ENCODE measurements around the gene GLIS1.

Gene GLIS1

GRCh38 chr1:53608071-53608470 is 130.9 kb downstream of the GLIS1 start:
- ATAC-seq (no peak), DNase-seq (ENCODE audit: low spot score in 2 of 2) (no peak)
- H3K36me3 Mint-ChIP-seq, result no peaks in the 10 kb centered on the region
- peaks cover 21% of the 10 kb centered on the region for H3K9me3 Mint-ChIP-seq
- H3K27ac Mint-ChIP-seq, result no peak overlapping the region
- peaks cover 6% of the 10 kb centered on the region for H3K4me1 Mint-ChIP-seq
- no peak overlapping the region for H3K4me3 Mint-ChIP-seq

DNA sequence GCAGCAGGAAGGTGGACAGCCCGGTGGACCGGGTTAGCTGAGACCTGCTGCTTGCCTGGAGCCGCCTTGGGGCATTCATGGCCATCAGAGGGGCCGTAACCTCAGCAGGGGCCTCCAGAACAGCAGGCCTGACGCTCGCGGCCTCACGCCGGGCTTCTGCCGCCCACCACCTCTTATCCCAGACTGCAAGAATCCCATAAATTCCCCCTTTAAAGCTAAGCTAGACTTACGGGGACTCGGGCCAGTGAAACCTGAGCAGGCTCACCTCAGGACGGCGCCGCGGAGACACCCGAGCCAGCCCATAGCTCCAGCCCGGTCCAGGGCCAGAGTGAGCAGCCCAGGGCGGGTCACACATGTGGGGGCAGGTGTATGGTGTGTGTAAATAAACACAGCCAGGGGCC is 132.3 kb downstream of the GLIS1 start:
- H3K27ac Mint-ChIP-seq, result no peak overlapping the region

GRCh38 chr1:53606197-53606596 is 132.8 kb downstream of the GLIS1 start:
- H3K27ac Mint-ChIP-seq, result no peak overlapping the region

More for the DNA sequence above, 132.3 kb downstream of the GLIS1 start:
- Mint-ChIP-seq H3K4me1 (peaks cover 6% of the 10 kb centered on the region), H3K36me3 (no peaks in the 10 kb centered on the region), H3K9me3 (peaks cover 15% of the 10 kb centered on the region), H3K4me3 (no peak overlapping the region)
- no peak for ATAC-seq
- DNase-seq (ENCODE audit: low spot score in 2 of 2), result no peak

GRCh38 chr1:53605181-53605580 is 133.8 kb downstream of the GLIS1 start:
- H3K9me3 Mint-ChIP-seq, result peaks cover 2% of the 10 kb centered on the region
- H3K4me3 Mint-ChIP-seq, result no peak overlapping the region
- DNase-seq (ENCODE audit: low spot score in 2 of 2) (no peak), ATAC-seq (no peak)
- peaks cover 18% of the 10 kb centered on the region for H3K4me1 Mint-ChIP-seq
- peak overlapping the region; percentile 26 for H3K27ac Mint-ChIP-seq
- no peaks in the 10 kb centered on the region for H3K36me3 Mint-ChIP-seq

More at GRCh38 chr1:53606197-53606596, 132.8 kb downstream of the GLIS1 start:
- ATAC-seq (no peak), DNase-seq (ENCODE audit: low spot score in 2 of 2) (no peak)
- H3K9me3 Mint-ChIP-seq, result peaks cover 11% of the 10 kb centered on the region
- H3K36me3 Mint-ChIP-seq, result no peaks in the 10 kb centered on the region
- no peak overlapping the region for H3K4me3 Mint-ChIP-seq
- peaks cover 8% of the 10 kb centered on the region for H3K4me1 Mint-ChIP-seq

- no peaks in the 10 kb centered on the region for H3K36me3 Mint-ChIP-seq
- no peak overlapping the region for H3K27ac Mint-ChIP-seq
- no peak for DNase-seq (ENCODE audit: low spot score in 2 of 2)
- peaks cover under 1% of the 10 kb centered on the region for H3K9me3 Mint-ChIP-seq
- peaks cover 23% of the 10 kb centered on the region for H3K4me1 Mint-ChIP-seq
- peak; percentile 29 for ATAC-seq
- H3K4me3 Mint-ChIP-seq, result no peak overlapping the region
These were observed 134.6 kb downstream of the GLIS1 start for GRCh38 chr1:53604291-53604919.

DNA sequence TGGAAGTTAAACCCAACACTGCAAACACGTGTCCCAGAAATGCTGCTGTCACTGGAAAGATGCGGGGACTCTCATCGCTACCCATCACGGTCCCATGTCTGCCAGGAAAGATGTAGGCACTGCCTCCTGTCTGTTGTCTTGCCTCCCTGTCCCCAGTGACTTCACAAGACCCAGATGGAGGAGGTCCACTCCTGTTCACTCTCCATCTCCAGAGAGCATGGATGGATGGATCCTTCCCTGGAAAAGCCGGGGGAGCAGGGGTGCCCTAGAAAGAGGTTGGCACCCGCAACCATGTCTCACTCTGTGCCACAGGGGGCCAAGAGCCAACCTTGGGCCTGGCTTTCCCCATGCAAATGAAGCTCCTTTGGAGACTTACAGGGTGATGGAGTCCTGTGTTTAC is 135.5 kb downstream of the GLIS1 start:
- Mint-ChIP-seq H3K4me3 (no peak overlapping the region), H3K9me3 (no peaks in the 10 kb centered on the region), H3K4me1 (peaks cover 23% of the 10 kb centered on the region), H3K27ac (no peak overlapping the region), H3K36me3 (no peaks in the 10 kb centered on the region)
- ATAC-seq, result no peak
- DNase-seq (ENCODE audit: low spot score in 2 of 2), result no peak

DNA sequence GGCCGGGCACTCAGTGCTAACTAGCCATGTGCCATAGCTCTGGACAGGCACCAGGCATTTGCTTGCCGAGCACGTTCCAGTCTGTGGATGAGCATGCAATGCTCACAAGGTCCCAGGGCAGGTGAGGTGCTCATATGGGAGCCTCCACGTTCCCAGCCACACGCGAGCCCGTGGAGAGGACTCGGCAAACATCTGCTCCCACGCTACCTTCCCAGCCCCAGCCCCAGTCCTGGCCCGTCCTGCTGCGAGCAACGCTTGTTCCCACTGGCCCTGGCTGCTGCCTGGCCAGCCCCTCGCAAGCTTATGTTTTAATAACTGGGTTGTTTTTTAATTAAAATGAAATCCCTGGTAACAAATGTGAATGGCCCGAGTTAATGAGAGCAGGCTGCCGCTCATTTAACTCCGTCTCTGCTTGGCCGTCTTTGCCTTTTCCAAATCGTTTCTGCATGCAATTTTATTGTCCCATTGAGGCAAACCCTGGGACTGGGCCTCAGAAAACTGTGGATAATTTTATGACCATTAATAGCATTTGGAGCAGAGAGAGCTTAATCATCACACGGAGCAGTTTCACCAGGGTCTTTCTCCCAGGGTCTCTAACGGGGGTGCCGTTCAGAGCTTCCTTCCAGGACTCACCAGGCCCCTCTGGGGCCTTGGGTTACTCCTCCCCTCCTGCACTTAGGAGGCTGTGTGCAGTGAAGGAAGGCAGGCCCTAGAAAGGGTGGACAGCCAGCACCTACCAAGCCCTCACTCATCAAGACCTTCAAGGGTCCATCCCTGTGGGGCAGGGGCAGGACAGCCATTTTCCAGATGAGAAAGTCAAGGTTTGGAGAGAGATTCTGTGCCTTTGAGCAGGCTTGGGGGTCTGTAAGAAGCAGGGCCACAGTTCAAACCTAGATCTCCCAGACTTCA is 136.8 kb downstream of the GLIS1 start:
- no peak overlapping the region for H3K4me3 Mint-ChIP-seq

DNA sequence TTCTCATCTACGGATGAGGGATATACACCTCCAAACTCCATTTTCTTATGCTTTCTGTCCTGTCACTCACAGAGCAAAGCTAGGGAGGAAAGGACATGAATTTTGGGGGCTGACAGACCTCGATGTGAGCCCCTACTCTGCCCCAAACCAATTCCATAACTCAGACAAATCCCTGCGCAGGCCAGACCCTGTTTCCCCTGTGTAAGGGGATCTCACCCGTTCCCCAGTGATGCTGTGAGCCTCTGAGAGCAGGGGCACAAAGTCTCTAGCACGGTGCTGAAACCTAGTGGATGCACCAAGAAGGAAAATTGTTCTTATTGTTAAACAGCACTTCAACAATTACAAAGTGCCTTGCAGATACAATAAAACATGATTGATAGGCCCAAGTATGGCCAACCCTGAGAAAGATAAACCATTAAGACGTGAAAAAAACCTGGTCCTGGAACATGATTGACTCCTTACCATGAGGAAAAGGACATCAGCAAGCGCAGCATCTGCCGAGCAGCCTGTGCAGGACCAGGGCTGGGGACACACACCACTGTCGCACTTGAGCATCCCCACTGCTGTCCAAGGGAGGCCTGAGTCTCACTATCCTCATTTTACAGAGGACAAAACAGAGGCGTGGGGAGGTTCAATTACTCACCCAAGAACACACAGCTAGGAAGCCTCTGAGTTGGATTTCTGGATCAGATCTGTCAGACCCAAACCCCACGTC is 137.8 kb downstream of the GLIS1 start:
- Mint-ChIP-seq H3K4me1 (peaks cover 23% of the 10 kb centered on the region), H3K9me3 (no peaks in the 10 kb centered on the region), H3K36me3 (no peaks in the 10 kb centered on the region), H3K4me3 (no peak overlapping the region), H3K27ac (peak overlapping the region; percentile 41)
- ATAC-seq, result no peak
- no peak for DNase-seq (ENCODE audit: low spot score in 2 of 2)

More for the DNA sequence above, 136.8 kb downstream of the GLIS1 start:
- Mint-ChIP-seq H3K9me3 (no peaks in the 10 kb centered on the region), H3K36me3 (no peaks in the 10 kb centered on the region), H3K4me1 (peaks cover 23% of the 10 kb centered on the region), H3K27ac (no peak overlapping the region)
- ATAC-seq (no peak), DNase-seq (ENCODE audit: low spot score in 2 of 2) (no peak)

- H3K27ac Mint-ChIP-seq, result peak overlapping the region; percentile 41
- no peaks in the 10 kb centered on the region for H3K36me3 Mint-ChIP-seq
- H3K9me3 Mint-ChIP-seq, result no peaks in the 10 kb centered on the region
These were observed 138.4 kb downstream of the GLIS1 start for GRCh38 chr1:53600561-53600960.

DNA sequence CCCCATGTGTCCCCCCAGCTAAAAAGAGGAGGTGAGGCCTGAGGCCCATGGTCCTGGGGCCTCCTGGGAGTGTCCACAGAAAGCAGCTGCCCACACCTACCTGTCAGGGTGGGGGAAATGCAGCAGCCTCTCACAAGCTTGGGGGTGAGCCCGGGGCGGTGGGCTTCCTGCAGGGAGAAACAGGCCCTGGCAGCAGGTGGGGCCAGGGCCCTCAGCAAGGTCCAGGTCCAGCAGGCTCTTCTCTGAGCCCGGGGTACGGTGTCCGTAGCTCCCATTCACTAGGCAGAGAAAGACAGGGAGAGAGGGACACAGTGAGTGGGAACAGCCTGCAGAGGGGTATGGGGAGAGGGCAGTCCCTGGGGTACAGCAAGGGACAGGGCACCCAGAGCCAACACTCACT is 139.0 kb downstream of the GLIS1 start:
- H3K4me1 Mint-ChIP-seq, result peaks cover 18% of the 10 kb centered on the region
- no peak overlapping the region for H3K27ac Mint-ChIP-seq
- no peaks in the 10 kb centered on the region for H3K9me3 Mint-ChIP-seq
- H3K36me3 Mint-ChIP-seq, result no peaks in the 10 kb centered on the region
- ATAC-seq (no peak), DNase-seq (ENCODE audit: low spot score in 2 of 2) (no peak)
- no peak overlapping the region for H3K4me3 Mint-ChIP-seq

More at GRCh38 chr1:53600561-53600960, 138.4 kb downstream of the GLIS1 start:
- Mint-ChIP-seq H3K4me1 (peaks cover 22% of the 10 kb centered on the region), H3K4me3 (no peak overlapping the region)
- DNase-seq (ENCODE audit: low spot score in 2 of 2), result no peak
- peak; percentile 82 for ATAC-seq

DNA sequence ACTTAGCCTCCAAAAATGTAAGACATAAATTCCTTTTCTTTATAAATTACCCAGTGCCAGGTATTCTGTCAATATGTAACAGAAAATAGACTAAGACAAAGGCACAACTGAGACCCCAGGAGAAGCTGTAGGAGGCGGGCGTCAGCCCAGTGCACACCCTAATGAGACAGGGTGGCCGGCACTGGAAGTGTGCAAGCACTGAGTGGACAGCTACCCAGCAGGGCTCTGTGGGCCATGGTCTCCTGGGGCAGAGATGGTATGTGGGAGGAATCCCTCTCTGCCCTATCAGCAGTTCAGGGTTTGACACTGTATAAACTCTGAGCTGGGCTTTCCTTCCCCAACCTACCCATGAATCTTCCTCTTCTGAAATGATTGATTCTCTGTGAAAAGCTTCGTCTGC is 139.5 kb downstream of the GLIS1 start:
- H3K27ac Mint-ChIP-seq, result no peak overlapping the region
- H3K4me3 Mint-ChIP-seq, result no peak overlapping the region
- ATAC-seq (no peak), DNase-seq (ENCODE audit: low spot score in 2 of 2) (no peak)
- H3K4me1 Mint-ChIP-seq, result peaks cover 21% of the 10 kb centered on the region
- H3K36me3 Mint-ChIP-seq, result no peaks in the 10 kb centered on the region
- H3K9me3 Mint-ChIP-seq, result no peaks in the 10 kb centered on the region

GRCh38 chr1:53598966-53599365 is 140.0 kb downstream of the GLIS1 start:
- DNase-seq (ENCODE audit: low spot score in 2 of 2) (no peak), ATAC-seq (no peak)
- Mint-ChIP-seq H3K27ac (no peak overlapping the region), H3K36me3 (no peaks in the 10 kb centered on the region), H3K4me1 (peaks cover 21% of the 10 kb centered on the region), H3K4me3 (no peak overlapping the region), H3K9me3 (no peaks in the 10 kb centered on the region)

GRCh38 chr1:53595906-53596305 is 143.1 kb downstream of the GLIS1 start:
- Mint-ChIP-seq H3K4me3 (no peak overlapping the region), H3K4me1 (peaks cover 25% of the 10 kb centered on the region), H3K27ac (no peak overlapping the region), H3K9me3 (no peaks in the 10 kb centered on the region), H3K36me3 (peaks cover 6% of the 10 kb centered on the region)
- no peak for ATAC-seq
- no peak for DNase-seq (ENCODE audit: low spot score in 2 of 2)

GRCh38 chr1:53594391-53595180 is 144.4 kb downstream of the GLIS1 start:
- no peaks in the 10 kb centered on the region for H3K9me3 Mint-ChIP-seq
- peaks cover 13% of the 10 kb centered on the region for H3K4me1 Mint-ChIP-seq
- no peak for DNase-seq (ENCODE audit: low spot score in 2 of 2)
- no peak overlapping the region for H3K27ac Mint-ChIP-seq
- no peak overlapping the region for H3K4me3 Mint-ChIP-seq
- no peak for ATAC-seq
- H3K36me3 Mint-ChIP-seq, result peaks cover 6% of the 10 kb centered on the region

Measured in stimulated activated effector memory CD8-positive, alpha-beta T cell treated with anti-CD3 and anti-CD28 coated beads, Interleukin-12 subunit alpha, Interleukin-12 subunit beta, amount 100 ng/mL, for 72 hours (primary cell).